Esophagus squamous epithelium (tissue), 4 donors: ENCODE results near the gene NRCAM.
"Not testable (repeated sequence)": the region's sequence is repeated elsewhere in the genome, so short reads cannot be mapped to it uniquely, and the experiment has no call there.

Experiments
- POLR2A ChIP-seq, 4 donors: fragments of 450-650 bp; IDR thresholded peaks; one replicate each; pipeline ENCODE4 v1.6.1; 2017; ENCODE audit warnings: antibody characterized with exemption in 4 of 4, mild to moderate bottlenecking in 4 of 4, moderate library complexity in 3 of 4
- TF ChIP-seq, protein P1 (sequence below), 6 experiments: fragments of 450-650 bp in 4 of 6; fragments of 200-600 bp in 2 of 6; sonication (generic) in 2 of 6; IDR thresholded peaks; one replicate each; pipeline ENCODE4 v1.5.1; 2016 to 2019; ENCODE audit warnings: antibody characterized with exemption in 6 of 6, mild to moderate bottlenecking in 4 of 6, moderate library complexity in 4 of 6

GRCh38 chr7:108259447-108259846, 196.8 kb downstream of the NRCAM start:
- TF ChIP-seq, protein P1, sequence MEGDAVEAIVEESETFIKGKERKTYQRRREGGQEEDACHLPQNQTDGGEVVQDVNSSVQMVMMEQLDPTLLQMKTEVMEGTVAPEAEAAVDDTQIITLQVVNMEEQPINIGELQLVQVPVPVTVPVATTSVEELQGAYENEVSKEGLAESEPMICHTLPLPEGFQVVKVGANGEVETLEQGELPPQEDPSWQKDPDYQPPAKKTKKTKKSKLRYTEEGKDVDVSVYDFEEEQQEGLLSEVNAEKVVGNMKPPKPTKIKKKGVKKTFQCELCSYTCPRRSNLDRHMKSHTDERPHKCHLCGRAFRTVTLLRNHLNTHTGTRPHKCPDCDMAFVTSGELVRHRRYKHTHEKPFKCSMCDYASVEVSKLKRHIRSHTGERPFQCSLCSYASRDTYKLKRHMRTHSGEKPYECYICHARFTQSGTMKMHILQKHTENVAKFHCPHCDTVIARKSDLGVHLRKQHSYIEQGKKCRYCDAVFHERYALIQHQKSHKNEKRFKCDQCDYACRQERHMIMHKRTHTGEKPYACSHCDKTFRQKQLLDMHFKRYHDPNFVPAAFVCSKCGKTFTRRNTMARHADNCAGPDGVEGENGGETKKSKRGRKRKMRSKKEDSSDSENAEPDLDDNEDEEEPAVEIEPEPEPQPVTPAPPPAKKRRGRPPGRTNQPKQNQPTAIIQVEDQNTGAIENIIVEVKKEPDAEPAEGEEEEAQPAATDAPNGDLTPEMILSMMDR (IDR thresholded peaks at IDR 0.05) = not testable (repeated sequence)
- not testable (repeated sequence) for TF ChIP-seq POLR2A (IDR thresholded peaks at IDR 0.05)
